GM19025 (cell line): ENCODE data around the gene DTX1.

Source experiments
- ATAC-seq: cut with Tn5 transposase; IDR thresholded peaks from one replicate; pipeline ENCODE4 v1.9.1; 2021; ENCODE audit warnings: mild to moderate bottlenecking, low read depth, moderate library complexity; ENCODE audit not compliant: unreplicated experiment

Gene DTX1

GRCh38 chr12:113092607-113093408 is 36.3 kb downstream of the DTX1 start:
- ATAC-seq, result no peak

- ATAC-seq, result no peak
These were observed 37.0 kb downstream of the DTX1 start for GRCh38 chr12:113093409-113094101.

- ATAC-seq, result no peak
These were observed 38.2 kb downstream of the DTX1 start for GRCh38 chr12:113094738-113095137.

- ATAC-seq, result no peak
These were observed 38.9 kb downstream of the DTX1 start for GRCh38 chr12:113095405-113095804.

- ATAC-seq, result no peak
These were observed 40.3 kb downstream of the DTX1 start for GRCh38 chr12:113096675-113097461.

GRCh38 chr12:113097716-113098440 is 41.3 kb downstream of the DTX1 start:
- no peak for ATAC-seq

- ATAC-seq, result no peak
These were observed 42.0 kb downstream of the DTX1 start for GRCh38 chr12:113098441-113099028.

GRCh38 chr12:113099364-113099763 is 42.8 kb downstream of the DTX1 start:
- no peak for ATAC-seq

GRCh38 chr12:113099764-113100163 is 43.2 kb downstream of the DTX1 start:
- ATAC-seq, result no peak

GRCh38 chr12:113101751-113102150 is 45.2 kb downstream of the DTX1 start:
- ATAC-seq, result no peak

- no peak for ATAC-seq
These were observed 46.3 kb downstream of the DTX1 start for GRCh38 chr12:113102811-113103210.

GRCh38 chr12:113103756-113104450 is 47.4 kb downstream of the DTX1 start:
- no peak for ATAC-seq

- ATAC-seq, result no peak
These were observed 48.5 kb downstream of the DTX1 start for GRCh38 chr12:113104953-113105510.

- no peak for ATAC-seq
These were observed 49.2 kb downstream of the DTX1 start for GRCh38 chr12:113105606-113106271.

GRCh38 chr12:113106361-113106760 is 49.8 kb downstream of the DTX1 start:
- no peak for ATAC-seq

GRCh38 chr12:113108308-113108707 is 51.8 kb downstream of the DTX1 start:
- ATAC-seq, result no peak

GRCh38 chr12:113109360-113109759 is 52.8 kb downstream of the DTX1 start:
- no peak for ATAC-seq

- ATAC-seq, result no peak
These were observed 53.5 kb downstream of the DTX1 start for GRCh38 chr12:113109872-113110599.
